ENCODE results near the gene ATP4A. TPM values are rescaled to one million over a fixed set of nuclear protein-coding genes. Genes with fewer than 3 reads are reported as not detected.

ATP4A gene
- total RNA-seq, 4 donors from 2014 or later = not detected

- in situ Hi-C loops (cut with MboI; ENCODE audit: low sequenced_read_pairs in 4 of 4) = loop anchor here in 1 of 4 donors (25.0 kb wide), 1 partner anchor 173 kb away; the partner anchor contains the start of genes KMT2B and ZBTB32
- peaks cover 2% of the 10 kb centered on the region in 2 donors for H3K4me1 ChIP-seq
- H3K27ac ChIP-seq = no peak overlapping the region
- TF ChIP-seq CTCF (IDR thresholded peaks at IDR 0.05 in 4 of 5, conservative IDR thresholded peaks at IDR 0.05 in 1 of 5) (no peak), POLR2A (IDR thresholded peaks at IDR 0.05) (no peak)
- no peak for DNase-seq
- intact Hi-C loops (cut with DNase I; ENCODE audit: low total_unique reads) = no loop called here
- no peaks in the 10 kb centered on the region for H3K36me3 ChIP-seq
- H3K4me3 ChIP-seq = no peak overlapping the region
- H3K27me3 ChIP-seq = peaks cover 5 to 12% (median 7%) of the 10 kb centered on the region in 3 donors
- ATAC-seq = no peak
- H3K9me3 ChIP-seq = no peaks in the 10 kb centered on the region
Measured at GRCh38 chr19:35539314-35539713, 24.1 kb downstream of the ATP4A start.

- Histone ChIP-seq H3K27ac (no peak overlapping the region), H3K4me1 (no peaks in the 10 kb centered on the region), H3K27me3 (peaks cover 27 to 46% (median 37%) of the 10 kb centered on the region in 3 donors), H3K9me3 (no peaks in the 10 kb centered on the region), H3K4me3 (no peak overlapping the region), H3K36me3 (no peaks in the 10 kb centered on the region)
- DNase-seq = no peak
- TF ChIP-seq POLR2A (IDR thresholded peaks at IDR 0.05) (no peak), CTCF (IDR thresholded peaks at IDR 0.05 in 4 of 5, conservative IDR thresholded peaks at IDR 0.05 in 1 of 5) (no peak)
- ATAC-seq = no peak
- in situ Hi-C loops (cut with MboI; ENCODE audit: low sequenced_read_pairs in 4 of 4) = loop anchor here in 1 of 4 donors (25.0 kb wide), 1 partner anchor 177 kb away; the partner anchor contains the start of genes KMT2B and ZBTB32
- intact Hi-C loops (cut with DNase I; ENCODE audit: low total_unique reads) = no loop called here
Measured at GRCh38 chr19:35534803-35535480, 28.5 kb downstream of the ATP4A start.

GRCh38 chr19:35533822-35534392, 29.6 kb downstream of the ATP4A start:
- DNase-seq (no peak), ATAC-seq (no peak)
- H3K4me1 ChIP-seq = no peaks in the 10 kb centered on the region
- H3K36me3 ChIP-seq = no peaks in the 10 kb centered on the region
- peaks cover 33 to 56% (median 45%) of the 10 kb centered on the region in 3 donors for H3K27me3 ChIP-seq
- H3K27ac ChIP-seq = no peak overlapping the region
- no peak overlapping the region for H3K4me3 ChIP-seq
- TF ChIP-seq CTCF (IDR thresholded peaks at IDR 0.05 in 4 of 5, conservative IDR thresholded peaks at IDR 0.05 in 1 of 5) (no peak), POLR2A (IDR thresholded peaks at IDR 0.05) (no peak)
- no peaks in the 10 kb centered on the region for H3K9me3 ChIP-seq
- in situ Hi-C loops (cut with MboI; ENCODE audit: low sequenced_read_pairs in 4 of 4) = loop anchor here in 1 of 4 donors (25.0 kb wide), 1 partner anchor 178 kb away; the partner anchor contains the start of genes KMT2B and ZBTB32
- intact Hi-C loops (cut with DNase I; ENCODE audit: low total_unique reads) = no loop called here

- no peaks in the 10 kb centered on the region for H3K9me3 ChIP-seq
- intact Hi-C loops (cut with DNase I; ENCODE audit: low total_unique reads) = no loop called here
- ATAC-seq (no peak), DNase-seq (no peak)
- H3K4me1 ChIP-seq = no peaks in the 10 kb centered on the region
- H3K27me3 ChIP-seq = peaks cover 33 to 60% (median 47%) of the 10 kb centered on the region in 3 donors
- H3K36me3 ChIP-seq = no peaks in the 10 kb centered on the region
- no peak for TF ChIP-seq CTCF (IDR thresholded peaks at IDR 0.05 in 4 of 5, conservative IDR thresholded peaks at IDR 0.05 in 1 of 5)
- TF ChIP-seq POLR2A (IDR thresholded peaks at IDR 0.05) = no peak
- H3K4me3 ChIP-seq = no peak within 1 kb of the TSS
- in situ Hi-C loops (cut with MboI; ENCODE audit: low sequenced_read_pairs in 4 of 4) = loop anchor here in 1 of 4 donors (25.0 kb wide), 1 partner anchor 179 kb away; the partner anchor contains the start of genes KMT2B and ZBTB32
- no peak within 1 kb of the TSS for H3K27ac ChIP-seq
Measured at GRCh38 chr19:35533201-35533821, 30.1 kb downstream of the ATP4A start, which contains the start of gene GAPDHS. Gene GAPDHS (plus strand): TSS chr19:35533456. CDS start chr19:35533528, 72 bp downstream.

All from gastrocnemius medialis (tissue), 4 donors.